Uterus (tissue), 4 donors: ENCODE results near the gene CDH13. TPM values are rescaled to one million over a fixed set of nuclear protein-coding genes. Genes with fewer than 3 reads are reported as not detected.
A peak's percentile ranks its signal among the peaks of the same experiment; 100 is the strongest.

Experiments
- DNase-seq, 2 donors: peaks; one replicate each; pipeline ENCODE4 v3.0.0-alpha.2; 2019 to 2020
- H3K27ac ChIP-seq, 2 donors: fragments of 200-600 bp; sonication (generic); 1 replicate in 1 of 2; 2 replicates in 1 of 2; pipeline ENCODE4 v1.5.1; 2016 to 2018
- H3K27me3 ChIP-seq, 2 donors: fragments of 200-600 bp; sonication (generic); one replicate each; pipeline ENCODE4 v1.5.1; 2018 to 2019; ENCODE audit warnings: control low read depth in 1 of 2
- H3K36me3 ChIP-seq, 2 donors: fragments of 200-600 bp; sonication (generic); one replicate each; pipeline ENCODE4 v1.5.1; 2019; ENCODE audit warnings: control low read depth in 1 of 2
- H3K4me1 ChIP-seq, 2 donors: fragments of 200-600 bp; sonication (generic); one replicate each; pipeline ENCODE4 v1.5.1; 2018 to 2019; ENCODE audit warnings: control low read depth in 1 of 2
- H3K4me3 ChIP-seq, 2 donors: fragments of 200-600 bp; sonication (generic); 1 replicate in 1 of 2; 2 replicates in 1 of 2; pipeline ENCODE4 v1.5.1; 2018 to 2019; ENCODE audit warnings: mild to moderate bottlenecking in 1 of 2
- H3K9me3 ChIP-seq, 2 donors: fragments of 200-600 bp; sonication (generic); one replicate each; pipeline ENCODE4 v1.5.1; 2019; ENCODE audit warnings: control low read depth in 1 of 2
- CTCF ChIP-seq, 4 experiments: fragments of 200-600 bp in 2 of 4; fragments of 450-650 bp in 2 of 4; sonication (generic) in 2 of 4; IDR thresholded peaks; one replicate each; pipeline ENCODE4 v1.5.1; 2016 to 2019; ENCODE audit warnings: antibody characterized with exemption in 4 of 4, mild to moderate bottlenecking in 2 of 4, moderate library complexity in 1 of 4
- POLR2A ChIP-seq, 2 donors: fragments of 450-650 bp; IDR thresholded peaks; one replicate each; pipeline ENCODE4 v1.6.1; 2016; ENCODE audit warnings: antibody characterized with exemption in 2 of 2, mild to moderate bottlenecking in 1 of 2, moderate library complexity in 1 of 2
- intact Hi-C: fragments of 100-400 bp; cut with DNase I; formaldehyde crosslinking; loops from one replicate; pipeline ENCODE4 v1.15.1; 2023; ENCODE audit warnings: low total_unique reads
- total RNA-seq, 4 donors: library from RNA; depleted of rRNA in 3 of 4; stranded (reverse); fragments of >200 nt in 3 of 4; gene quantifications; one replicate each; pipeline versions ENCODE4 v1.1.0 to v1.2.4, GENCODE V29; 2014 to 2023
- donor health status: DM: yes; HTN: yes; CAD: no.

The CDH13 gene
- total RNA-seq, 4 donors from 2014 or later = 49.1 to 99.4 (median 82.7) TPM

- DNase-seq = no peak
- no peaks in the 10 kb centered on the region for H3K27me3 ChIP-seq
- H3K27ac ChIP-seq = peak overlapping the region; percentile 90
- H3K36me3 ChIP-seq = no peaks in the 10 kb centered on the region
- TF ChIP-seq POLR2A (IDR thresholded peaks at IDR 0.05) = no peak
- peak in 2 of 4 experiments; percentile 11 to 26 for TF ChIP-seq CTCF (IDR thresholded peaks at IDR 0.05)
- H3K9me3 ChIP-seq = no peaks in the 10 kb centered on the region
- H3K4me1 ChIP-seq = peaks cover 12 to 15% of the 10 kb centered on the region in 2 donors
- intact Hi-C loops = no loop called here
- no peak overlapping the region for H3K4me3 ChIP-seq
These were observed 5.2 kb downstream of the CDH13 start for GRCh38 chr16:82631701-82632685.

- TF ChIP-seq CTCF (IDR thresholded peaks at IDR 0.05) (no peak), POLR2A (IDR thresholded peaks at IDR 0.05) (no peak)
- DNase-seq = no peak
- Histone ChIP-seq H3K27me3 (no peaks in the 10 kb centered on the region), H3K36me3 (no peaks in the 10 kb centered on the region), H3K9me3 (no peaks in the 10 kb centered on the region), H3K4me3 (no peak overlapping the region), H3K27ac (peak overlapping the region; percentile 24 to 35), H3K4me1 (peaks cover 2 to 5% of the 10 kb centered on the region in 2 donors)
- intact Hi-C loops = no loop called here
These were observed 7.3 kb downstream of the CDH13 start for GRCh38 chr16:82633964-82634600.

- TF ChIP-seq CTCF (IDR thresholded peaks at IDR 0.05) (no peak), POLR2A (IDR thresholded peaks at IDR 0.05) (no peak)
- Histone ChIP-seq H3K4me1 (peaks cover 0 to 5% of the 10 kb centered on the region in 2 donors), H3K9me3 (no peaks in the 10 kb centered on the region), H3K4me3 (no peak overlapping the region), H3K36me3 (no peaks in the 10 kb centered on the region), H3K27ac (peak overlapping the region; percentile 24 to 35), H3K27me3 (no peaks in the 10 kb centered on the region)
- intact Hi-C loops = no loop called here
- no peak for DNase-seq
These were observed 8.3 kb downstream of the CDH13 start for GRCh38 chr16:82634955-82635610.

DNA sequence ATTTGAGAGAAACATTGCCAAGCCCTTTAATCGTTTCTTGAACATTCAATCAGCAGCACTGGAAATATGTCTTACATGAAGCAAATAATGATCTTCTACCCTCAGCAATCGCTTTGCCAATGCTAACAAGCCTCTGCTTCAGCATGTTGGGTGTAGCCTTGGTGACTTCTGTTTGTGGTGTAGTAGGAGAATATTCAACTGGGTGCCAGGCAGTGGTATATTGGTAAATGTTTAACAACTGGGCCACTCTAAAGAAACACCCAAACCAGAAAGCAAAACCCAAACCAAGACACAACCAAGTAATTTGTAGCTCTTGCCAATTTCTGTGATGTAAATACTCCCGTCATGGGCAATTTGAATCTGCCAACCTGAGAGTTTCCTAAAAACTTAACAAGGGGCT lies 9.7 kb downstream of the CDH13 start:
- no peak overlapping the region for H3K27ac ChIP-seq
- no peak overlapping the region for H3K4me3 ChIP-seq
- no peaks in the 10 kb centered on the region for H3K27me3 ChIP-seq
- no peak for TF ChIP-seq CTCF (IDR thresholded peaks at IDR 0.05)
- no peak for TF ChIP-seq POLR2A (IDR thresholded peaks at IDR 0.05)
- DNase-seq = no peak
- no peaks in the 10 kb centered on the region for H3K9me3 ChIP-seq
- intact Hi-C loops = no loop called here
- H3K36me3 ChIP-seq = no peaks in the 10 kb centered on the region
- no peaks in the 10 kb centered on the region for H3K4me1 ChIP-seq
